IPS DF 4.7 (cell line): ENCODE data around the gene CANT1.
"Not testable (repeated sequence)": the region's sequence is repeated elsewhere in the genome, so short reads cannot be mapped to it uniquely, and the experiment has no call there.

Experiments
- DNase-seq: peaks from one replicate; pipeline ENCODE4 v3.0.0-alpha.2; 2013; ENCODE audit warnings: low spot score; ENCODE audit errors: extremely low read depth

The CANT1 gene

DNA sequence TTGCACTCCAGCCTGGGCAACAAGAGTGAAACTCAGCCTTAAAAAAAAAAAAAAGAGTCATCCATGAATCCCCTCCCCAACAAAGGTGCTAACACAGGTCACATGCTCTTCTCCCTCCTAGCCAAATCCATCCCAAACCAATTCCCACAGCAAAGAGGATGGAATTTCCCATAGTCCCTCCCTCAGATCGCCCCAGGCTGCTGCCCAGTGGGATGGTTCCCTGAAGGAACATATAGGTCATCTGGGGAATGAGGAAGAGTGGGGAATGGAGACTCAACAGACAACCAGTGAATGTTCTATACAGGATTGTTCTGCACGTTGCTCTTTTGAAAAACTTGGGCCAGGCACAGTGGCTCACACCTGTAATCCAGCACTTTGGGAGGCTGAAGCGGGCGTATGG, 48.0 kb downstream of the CANT1 start:
- DNase-seq = no peak

DNA sequence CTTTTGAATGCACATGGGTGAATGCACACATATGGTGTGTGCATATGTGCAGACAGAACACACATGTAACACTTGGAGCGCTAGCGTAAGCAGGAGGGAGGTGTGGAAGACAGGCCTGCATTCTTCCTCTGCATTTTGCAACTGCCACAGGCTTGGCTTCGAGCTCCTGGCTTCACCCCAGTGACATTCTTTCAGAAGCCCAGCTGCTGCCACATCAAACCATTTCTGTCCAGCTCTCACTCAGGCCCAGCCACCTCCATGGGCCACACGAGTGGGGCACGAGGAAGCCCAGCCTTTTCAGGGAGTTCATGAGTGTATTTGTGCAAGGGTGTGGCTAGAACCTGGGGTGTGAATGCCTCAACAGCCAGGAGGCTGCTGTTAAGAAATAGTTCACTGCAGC, 48.6 kb downstream of the CANT1 start:
- DNase-seq = no peak

DNA sequence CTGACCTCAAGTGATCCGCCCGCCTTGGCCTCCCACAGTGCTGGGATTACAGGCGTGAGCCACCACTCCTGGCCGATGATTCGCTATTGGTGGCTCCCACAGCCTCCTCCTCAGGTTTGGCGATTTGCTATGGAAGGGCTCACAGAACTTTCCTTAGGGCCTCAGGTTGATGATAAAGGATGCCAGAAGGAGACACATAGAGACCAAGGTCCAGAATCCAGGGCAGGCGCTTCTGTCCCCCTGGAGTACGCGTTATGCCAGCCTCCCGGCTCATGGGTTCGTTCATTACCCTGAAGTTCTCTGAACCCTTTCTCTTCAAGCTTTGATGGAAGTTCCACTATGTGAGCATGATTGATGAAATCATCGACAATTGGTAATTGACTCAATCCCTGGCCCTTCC, 49.8 kb downstream of the CANT1 start:
- DNase-seq = no peak

GRCh38 chr17:78958641-78959127, 50.9 kb downstream of the CANT1 start:
- DNase-seq = no peak

GRCh38 chr17:78957128-78957527, 52.4 kb downstream of the CANT1 start:
- no peak for DNase-seq

- no peak for DNase-seq
Observed at GRCh38 chr17:78956254-78956653, 53.3 kb downstream of the CANT1 start.

- DNase-seq = no peak
Observed at GRCh38 chr17:78954684-78955083, 54.9 kb downstream of the CANT1 start.

DNA sequence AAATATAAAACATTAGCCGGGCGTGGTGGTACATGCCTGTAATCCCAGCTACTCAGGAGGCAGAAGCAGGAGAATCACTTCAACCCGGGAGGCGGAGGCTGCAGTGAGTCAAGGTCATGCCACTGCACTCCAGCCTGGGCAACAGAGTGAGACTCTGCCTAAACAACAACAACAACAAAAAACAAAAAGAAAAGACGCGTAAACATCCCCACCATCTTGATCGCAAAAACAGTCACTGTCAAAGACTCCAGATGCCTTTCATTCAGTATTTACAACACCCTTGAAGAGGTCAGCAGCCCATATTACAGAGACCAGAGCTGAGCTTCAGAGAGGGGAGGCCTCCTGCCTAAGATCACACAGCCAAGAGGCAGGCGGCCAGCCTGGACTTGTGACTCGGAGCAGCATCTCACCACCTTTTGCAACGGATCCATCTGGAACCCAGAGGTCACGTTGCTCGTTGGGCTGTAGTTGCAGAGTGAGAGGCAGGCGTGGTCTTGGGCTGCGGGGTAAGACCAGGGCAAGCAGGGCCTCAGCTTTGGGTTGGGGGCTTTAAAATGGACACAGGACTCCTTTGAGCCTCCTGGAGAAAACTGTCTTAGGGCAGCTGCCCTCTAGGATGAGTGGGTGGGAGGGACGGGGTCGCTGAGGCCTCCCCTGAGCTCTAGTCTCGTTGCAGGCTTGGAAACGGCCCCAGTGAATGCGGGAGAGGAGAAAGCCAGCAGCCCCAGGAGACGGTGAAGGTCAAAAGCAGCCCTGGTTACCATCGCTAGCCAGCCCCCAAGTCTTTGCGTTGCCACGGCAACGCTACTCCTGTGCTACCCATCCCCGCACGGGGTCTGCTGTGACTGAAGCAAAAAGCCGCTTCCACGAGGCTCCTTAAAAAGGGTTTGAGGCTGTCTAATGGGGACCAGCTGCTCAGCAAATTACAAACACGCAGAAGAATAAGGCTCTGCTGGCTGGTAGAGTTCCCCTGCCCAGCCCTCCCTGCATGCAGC, 55.9 kb downstream of the CANT1 start:
- no peak for DNase-seq

DNA sequence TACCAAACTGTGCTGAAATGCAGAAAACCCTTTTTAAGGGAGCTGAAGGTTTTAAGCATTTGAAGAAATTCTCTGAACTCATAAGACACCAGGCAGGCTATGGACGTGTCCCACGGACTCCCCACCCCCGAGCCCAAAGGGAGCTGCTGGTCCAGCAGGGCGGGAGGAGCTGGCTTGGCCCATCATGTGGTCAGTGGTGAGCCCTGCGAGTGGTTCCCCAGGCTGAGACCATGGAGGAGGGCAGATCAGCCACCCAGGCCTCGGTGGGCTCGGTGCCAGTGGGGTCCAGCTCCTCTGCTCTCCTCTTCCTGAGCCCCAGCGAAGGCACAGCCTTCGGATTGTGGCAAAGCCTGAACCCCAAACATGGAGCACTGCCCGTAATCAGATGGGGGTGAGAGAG, 56.9 kb downstream of the CANT1 start:
- DNase-seq = no peak

DNA sequence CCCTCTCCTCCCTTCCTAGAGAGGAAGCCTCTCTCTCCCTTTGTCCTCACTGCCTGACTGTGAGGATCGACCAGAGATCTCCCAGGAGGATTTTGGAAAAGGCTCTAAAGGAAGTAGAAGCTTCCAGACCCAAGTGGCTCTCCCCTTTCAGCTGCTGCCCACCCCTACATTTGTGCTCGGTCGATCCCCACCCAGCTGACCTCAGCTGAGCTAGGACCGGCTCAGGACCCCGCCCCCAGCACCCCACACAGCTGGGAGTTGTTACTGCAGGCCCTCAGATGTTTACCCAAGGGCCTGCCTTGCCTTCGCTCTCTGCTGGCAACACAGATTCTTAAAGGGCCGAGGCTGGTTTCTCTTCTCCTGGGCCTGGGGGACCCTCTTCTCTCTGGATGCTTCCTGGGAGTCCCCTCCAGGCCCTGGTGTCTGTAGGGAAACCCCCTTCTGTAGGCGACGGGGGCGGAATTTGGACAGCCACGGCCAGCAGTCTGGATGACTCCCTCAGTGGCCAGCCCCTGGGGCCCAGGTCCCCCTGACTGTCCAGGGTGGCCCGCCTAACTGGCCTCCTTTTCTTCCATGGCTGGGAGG, 57.5 kb downstream of the CANT1 start:
- no peak for DNase-seq

GRCh38 chr17:78950870-78951269, 58.7 kb downstream of the CANT1 start:
- no peak for DNase-seq

DNA sequence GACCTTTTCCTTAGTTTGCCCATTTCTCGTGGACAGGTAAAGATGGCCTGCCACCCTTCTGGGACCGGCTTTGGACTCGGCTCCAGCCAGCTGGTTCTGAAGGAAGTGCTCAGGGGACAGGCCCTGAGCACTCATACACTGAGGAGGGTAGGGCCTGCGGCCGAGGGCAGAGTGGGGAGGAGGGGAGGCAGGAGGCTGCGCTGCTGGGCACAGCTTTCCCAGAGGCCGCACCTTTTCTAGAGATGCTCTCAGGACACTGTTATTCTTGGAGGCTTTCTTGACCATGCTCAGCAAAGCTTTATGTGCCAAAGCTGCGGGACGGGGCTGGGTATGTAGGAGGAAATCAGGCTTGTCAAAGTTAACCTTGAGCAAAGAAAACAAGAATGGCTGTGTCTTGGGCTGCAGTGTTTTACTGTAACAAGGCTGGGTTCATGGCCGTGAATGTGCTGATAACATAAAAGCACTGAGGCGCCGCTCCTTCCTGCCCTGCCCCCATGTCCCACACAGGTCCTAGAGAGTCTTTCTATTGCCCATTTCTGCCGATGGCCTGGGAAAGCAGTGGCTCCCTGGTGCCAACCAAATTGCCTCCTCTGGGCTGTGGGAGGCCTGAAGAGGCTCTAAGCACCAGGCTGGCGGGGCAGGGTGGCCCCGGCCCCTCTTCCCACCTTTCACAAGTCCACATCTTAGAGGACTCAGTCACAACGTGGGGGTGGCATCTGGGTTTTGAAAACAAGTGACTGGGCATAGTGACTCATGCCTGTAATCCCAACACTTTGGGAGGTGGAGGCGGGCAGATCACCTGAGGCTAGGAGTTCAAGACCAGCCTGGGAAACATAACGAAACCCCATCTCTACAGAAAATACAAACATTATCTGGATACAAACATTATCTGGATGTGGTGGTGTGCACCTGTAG, 62.1 kb downstream of the CANT1 start:
- no peak for DNase-seq

- DNase-seq = no peak
Observed at GRCh38 chr17:78946631-78947030, 62.9 kb downstream of the CANT1 start.

- no peak for DNase-seq
Observed at GRCh38 chr17:78946131-78946530, 63.4 kb downstream of the CANT1 start.

- not testable (repeated sequence) for DNase-seq
Observed at GRCh38 chr17:78945455-78945854, 64.1 kb downstream of the CANT1 start.

DNA sequence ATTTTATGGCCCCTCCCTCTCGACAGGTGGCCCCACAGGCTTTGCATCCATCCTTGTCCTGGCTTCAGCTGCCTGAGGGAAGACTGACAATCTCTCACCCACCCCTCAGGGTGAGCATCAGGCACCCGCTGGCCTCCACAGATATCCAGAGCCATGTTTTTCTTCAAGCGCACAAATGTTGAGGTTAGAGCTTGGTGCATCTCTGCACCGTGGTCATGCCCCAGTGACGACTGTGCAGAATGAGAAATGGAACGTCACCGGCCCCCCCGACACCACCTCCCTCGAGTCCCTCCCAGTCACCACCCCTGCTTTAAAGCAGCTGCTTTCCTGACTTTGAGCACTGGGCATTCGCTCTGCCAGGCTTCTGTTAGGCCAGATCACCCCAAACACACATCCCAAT, 64.6 kb downstream of the CANT1 start:
- DNase-seq = no peak

GRCh38 chr17:78944026-78944425, 65.5 kb downstream of the CANT1 start:
- no peak for DNase-seq
